ENCODE measurements around the gene SCN2A. TPM values are rescaled to one million over a fixed set of nuclear protein-coding genes. Genes with fewer than 3 reads are reported as not detected.

SCN2A gene
- total and polyA plus RNA-seq, 10 of the 15 experiments (the other 5 are each of a cell fraction or from before 2014, with no cell fraction given), result 0.01 TPM; not detected in 8

DNA sequence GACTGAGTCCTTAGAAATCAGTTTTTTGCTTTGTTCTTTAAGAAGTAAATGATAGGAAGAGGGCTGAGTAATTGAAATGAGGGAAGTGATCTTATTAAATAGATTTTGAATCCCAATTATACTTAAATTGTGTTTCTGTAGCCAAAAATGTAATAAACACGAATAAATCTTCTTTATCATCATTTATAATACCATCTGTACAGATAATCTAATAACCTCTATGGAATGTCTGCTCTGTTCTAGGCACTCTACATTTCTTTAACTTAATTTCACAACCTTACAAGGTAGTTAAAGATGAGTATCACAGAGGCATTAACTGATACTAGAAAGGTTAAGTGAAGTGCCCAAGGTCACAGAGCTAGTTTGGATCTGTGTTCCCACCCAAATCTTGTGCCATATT is 14.3 kb upstream of the SCN2A start:
- no peaks in the 10 kb centered on the region for H4K20me1 ChIP-seq (ENCODE audit: control insufficient read depth, insufficient read depth)
- intact Hi-C loops (cut with micrococcal nuclease; ENCODE audit: unreplicated experiment), result no loop called here
- ChIA-PET RAD21 (ENCODE audit: unreplicated experiment) (interaction anchor here (1.0 kb wide), 1 partner anchor 15 kb away, joined by 3 read pairs; the partner anchor contains the start of gene SCN2A), SMC1A (ENCODE audit: uncharacterized antibody, unreplicated experiment) (no interaction called here), CTCF (interaction anchor here (1.1 kb wide), 1 partner anchor 10 kb away, joined by 3 read pairs; no protein-coding TSS in a partner anchor), POLR2A (no interaction called here)
- no peaks in the 10 kb centered on the region for H3K36me3 ChIP-seq (ENCODE audit: control insufficient read depth in 2 of 2, insufficient read depth in 2 of 2, low read length in 1 of 2)
- no peak overlapping the region for H3K4me3 ChIP-seq
- no peaks in the 10 kb centered on the region for H3K79me2 ChIP-seq (ENCODE audit: control insufficient read depth, insufficient read depth, low read length)
- WGBS (ENCODE audit: insufficient coverage, insufficient replicate concordance, low lambda C conversion rate, missing lambda C conversion rate), result 5% methylated on average over 1 of the region's 1 CpG
- H2AFZ ChIP-seq (ENCODE audit: control insufficient read depth, low read depth, low read length), result no peak overlapping the region
- no TSS peak for BruUV-seq (replicated peaks)
- no peak for TF ChIP-seq ATF7 (IDR thresholded peaks at IDR 0.05; ENCODE audit: low read depth)
- no peak for TF ChIP-seq CBX3 (IDR thresholded peaks at IDR 0.05; ENCODE audit: borderline replicate concordance, low read depth)
- no peak for TF ChIP-seq NBN (IDR thresholded peaks at IDR 0.05)
- no peak for TF ChIP-seq PAX5 (IDR thresholded peaks at IDR 0.05; ENCODE audit: borderline replicate concordance, low read depth, low read length)
- TF ChIP-seq EGR1 (IDR thresholded peaks at IDR 0.05; ENCODE audit: borderline replicate concordance in 1 of 2, low read depth in 2 of 2, low read length in 2 of 2), result no peak
- TF ChIP-seq RAD21 (IDR thresholded peaks at IDR 0.05; ENCODE audit: insufficient read depth, low read depth, low read length), result no peak
- TF ChIP-seq ZZZ3 (IDR thresholded peaks at IDR 0.05; ENCODE audit: control insufficient read depth, insufficient read length, low read depth), result no peak
- no peak for TF ChIP-seq WRNIP1 (IDR thresholded peaks at IDR 0.05; ENCODE audit: borderline replicate concordance, low read depth, low read length)
- no peak for TF ChIP-seq CBX5 (IDR thresholded peaks at IDR 0.05; ENCODE audit: low read depth)
- no peak overlapping the region for H3K9ac ChIP-seq (ENCODE audit: control insufficient read depth, insufficient read depth, low read length)
- no peak overlapping the region for H3K27ac ChIP-seq (ENCODE audit: control insufficient read depth, insufficient read depth)
- H3K4me1 ChIP-seq (ENCODE audit: control insufficient read depth, insufficient read depth, low read length), result no peaks in the 10 kb centered on the region
- no peak for FAIRE-seq
- no peak overlapping the region for H3K4me2 ChIP-seq (ENCODE audit: control insufficient read depth, insufficient read depth)
- no peaks in the 10 kb centered on the region for H3K9me3 ChIP-seq (replicated peaks; ENCODE audit: control insufficient read depth, insufficient read depth, low read length)
- no peaks in the 10 kb centered on the region; a peak in 1 of 4 replicates for H3K27me3 ChIP-seq (replicated peaks in 1 of 2; ENCODE audit: control insufficient read depth in 2 of 2, insufficient read depth in 2 of 2, low read length in 1 of 2)
- in situ Hi-C loops (cut with MboI), result no loop called here
- no peak for ATAC-seq
- DNase-seq (ENCODE audit: low read depth, low spot score), result no peak
